ENCODE data around the gene TMEM156. TPM values are rescaled to one million over a fixed set of nuclear protein-coding genes. Genes with fewer than 3 reads are reported as not detected.

TMEM156 gene
- total RNA-seq, 1 donor from 2014 or later: not detected

DNA sequence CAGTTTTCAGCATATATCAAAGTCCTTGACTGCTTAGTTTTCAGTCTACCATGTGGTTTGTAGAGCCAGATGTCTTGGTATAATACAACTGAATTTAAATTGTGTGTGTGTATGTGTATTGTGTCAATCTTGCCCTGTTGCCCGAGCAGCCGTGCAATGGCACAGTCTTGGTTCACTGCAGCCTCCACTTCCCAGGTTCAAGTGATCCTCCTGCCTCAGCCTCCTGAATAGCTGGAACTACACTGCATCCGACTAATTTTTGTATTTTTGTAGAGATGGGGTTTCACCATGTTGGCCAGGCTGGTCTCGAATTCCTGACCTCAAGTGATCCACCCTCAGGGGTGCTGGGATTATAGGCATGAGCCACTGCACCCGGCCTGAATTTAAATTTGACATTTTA lies 23.8 kb upstream of the TMEM156 start:
- no peak for DNase-seq (ENCODE audit: extremely low spot score in 2 of 2)
- no peaks in the 10 kb centered on the region for H3K27me3 ChIP-seq
- no peak overlapping the region for H3K27ac ChIP-seq
- no peak overlapping the region for H3K4me3 ChIP-seq
- no peaks in the 10 kb centered on the region for H3K9me3 ChIP-seq
- no peaks in the 10 kb centered on the region for H3K36me3 ChIP-seq
- H3K4me1 ChIP-seq: no peaks in the 10 kb centered on the region
- TF ChIP-seq CTCF (IDR thresholded peaks at IDR 0.05): no peak
- no peak for TF ChIP-seq POLR2AphosphoS5 (IDR thresholded peaks at IDR 0.05; ENCODE audit: insufficient read depth in 1 of 2, low read depth in 1 of 2)
- TF ChIP-seq POLR2A (IDR thresholded peaks at IDR 0.05): no peak
- intact Hi-C loops (cut with DNase I): no loop called here

DNA sequence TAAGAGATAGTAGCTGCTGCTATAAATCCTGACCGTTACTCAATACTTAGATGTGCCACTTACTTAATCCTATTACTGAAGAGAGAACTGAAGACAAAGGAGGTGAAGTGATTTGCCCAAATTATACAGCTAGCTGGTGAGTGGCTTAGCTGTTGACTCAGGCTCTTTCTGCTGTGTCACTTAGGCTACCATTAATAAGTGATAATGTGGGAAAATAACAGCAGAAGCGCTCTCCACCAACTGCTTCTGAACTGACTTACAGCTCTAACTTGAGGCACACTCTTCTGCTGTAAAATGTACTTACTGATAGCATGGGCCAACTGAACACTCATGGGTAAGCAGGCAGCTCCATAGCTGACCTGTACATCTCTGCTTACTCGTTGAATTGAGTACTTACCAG lies 22.3 kb upstream of the TMEM156 start:
- no peaks in the 10 kb centered on the region for H3K36me3 ChIP-seq
- intact Hi-C loops (cut with DNase I): no loop called here
- H3K4me1 ChIP-seq: no peaks in the 10 kb centered on the region
- H3K27ac ChIP-seq: no peak overlapping the region
- no peaks in the 10 kb centered on the region for H3K9me3 ChIP-seq
- H3K4me3 ChIP-seq: no peak overlapping the region
- no peak for DNase-seq (ENCODE audit: extremely low spot score in 2 of 2)
- no peaks in the 10 kb centered on the region for H3K27me3 ChIP-seq
- TF ChIP-seq POLR2AphosphoS5 (IDR thresholded peaks at IDR 0.05; ENCODE audit: insufficient read depth in 1 of 2, low read depth in 1 of 2) (no peak), CTCF (IDR thresholded peaks at IDR 0.05) (no peak), POLR2A (IDR thresholded peaks at IDR 0.05) (no peak)

DNA sequence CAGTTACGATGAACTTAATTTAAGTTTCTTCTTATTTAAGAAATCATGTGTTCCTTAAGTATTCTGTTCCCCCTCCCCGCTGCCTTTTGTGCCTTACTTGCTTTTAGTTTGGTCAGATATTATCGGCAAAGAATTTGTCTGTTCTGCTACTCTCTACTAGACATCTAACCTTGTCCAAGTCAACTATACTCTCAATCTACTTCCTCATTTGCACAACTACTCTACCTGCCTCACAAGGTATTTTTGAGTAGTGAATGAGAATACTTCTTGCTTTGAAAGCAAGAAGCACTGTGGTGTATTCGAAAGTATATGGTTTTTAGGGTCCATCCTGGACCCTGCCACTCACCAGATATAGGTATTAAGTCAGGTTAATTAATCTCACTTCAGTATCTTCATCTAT lies 21.8 kb upstream of the TMEM156 start:
- intact Hi-C loops (cut with DNase I): no loop called here
- TF ChIP-seq POLR2AphosphoS5 (IDR thresholded peaks at IDR 0.05; ENCODE audit: insufficient read depth in 1 of 2, low read depth in 1 of 2): no peak
- no peak for TF ChIP-seq POLR2A (IDR thresholded peaks at IDR 0.05)
- TF ChIP-seq CTCF (IDR thresholded peaks at IDR 0.05): no peak
- no peaks in the 10 kb centered on the region for H3K4me1 ChIP-seq
- no peaks in the 10 kb centered on the region for H3K36me3 ChIP-seq
- H3K4me3 ChIP-seq: no peak overlapping the region
- DNase-seq (ENCODE audit: extremely low spot score in 2 of 2): no peak
- H3K9me3 ChIP-seq: no peaks in the 10 kb centered on the region
- no peak overlapping the region for H3K27ac ChIP-seq
- H3K27me3 ChIP-seq: no peaks in the 10 kb centered on the region

DNA sequence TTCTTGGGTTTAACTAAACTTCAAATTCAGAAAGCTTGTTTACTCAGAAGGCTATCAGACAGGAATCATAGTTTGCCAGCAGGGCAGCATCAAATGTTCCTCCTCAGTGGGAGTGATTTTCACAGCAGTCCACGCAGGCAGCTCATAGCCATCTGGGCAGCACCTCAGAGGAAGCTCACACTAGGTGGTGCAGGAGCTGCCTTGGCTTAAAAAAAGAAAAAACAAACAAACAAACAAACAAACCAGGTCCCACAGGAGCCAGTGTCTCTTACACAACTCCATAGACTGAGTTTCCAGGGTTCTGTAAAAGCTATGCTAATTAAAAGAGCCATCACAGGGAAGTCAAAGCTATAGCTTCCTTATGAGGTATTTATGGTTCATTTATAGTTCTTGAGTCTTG lies 19.3 kb upstream of the TMEM156 start:
- intact Hi-C loops (cut with DNase I): no loop called here

DNA sequence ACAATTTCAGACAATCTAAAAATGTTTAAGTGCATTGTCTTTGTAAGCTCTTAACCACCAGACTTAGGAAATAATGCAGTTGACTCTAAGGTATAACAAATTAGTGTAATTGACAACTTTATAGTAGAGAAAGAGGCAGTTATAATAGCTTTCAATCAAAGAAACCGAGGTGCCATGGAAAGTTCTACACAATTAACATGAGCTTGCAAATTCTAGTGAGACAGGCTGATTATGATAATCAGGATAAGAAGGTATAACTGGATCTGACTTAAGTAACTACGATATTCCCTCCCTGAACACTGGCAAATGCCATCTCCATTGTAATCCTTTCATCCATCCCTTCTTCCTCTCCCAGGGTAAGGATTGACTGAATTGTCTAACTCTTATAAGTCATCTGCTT lies 18.4 kb upstream of the TMEM156 start:
- Histone ChIP-seq H3K4me3 (no peak overlapping the region), H3K27ac (no peak overlapping the region), H3K9me3 (no peaks in the 10 kb centered on the region), H3K27me3 (no peaks in the 10 kb centered on the region), H3K36me3 (no peaks in the 10 kb centered on the region), H3K4me1 (peaks cover 17% of the 10 kb centered on the region)
- intact Hi-C loops (cut with DNase I): no loop called here
- TF ChIP-seq CTCF (IDR thresholded peaks at IDR 0.05) (no peak), POLR2A (IDR thresholded peaks at IDR 0.05) (no peak), POLR2AphosphoS5 (IDR thresholded peaks at IDR 0.05; ENCODE audit: insufficient read depth in 1 of 2, low read depth in 1 of 2) (no peak)
- no peak for DNase-seq (ENCODE audit: extremely low spot score in 2 of 2)

More for the DNA sequence above, 19.3 kb upstream of the TMEM156 start:
- TF ChIP-seq CTCF (IDR thresholded peaks at IDR 0.05) (no peak), POLR2AphosphoS5 (IDR thresholded peaks at IDR 0.05; ENCODE audit: insufficient read depth in 1 of 2, low read depth in 1 of 2) (no peak), POLR2A (IDR thresholded peaks at IDR 0.05) (no peak)
- Histone ChIP-seq H3K27me3 (no peaks in the 10 kb centered on the region), H3K9me3 (no peaks in the 10 kb centered on the region), H3K36me3 (no peaks in the 10 kb centered on the region), H3K4me1 (peaks cover 9% of the 10 kb centered on the region), H3K27ac (no peak overlapping the region), H3K4me3 (no peak overlapping the region)
- DNase-seq (ENCODE audit: extremely low spot score in 2 of 2): no peak

Data from vagina (tissue), 2 donors.